AG10803 (cell line): Measurements from ENCODE around the gene CTIF.
A peak's percentile ranks its signal among the peaks of the same experiment; 100 is the strongest.

Source experiments
- DNase-seq: peaks from one replicate; pipeline ENCODE4 v3.0.0; 2010; ENCODE audit warnings: low read depth
- H3K4me3 ChIP-seq: 2 replicates; pipeline ENCODE4 v1.5.1; 2011; ENCODE audit warnings: mild to moderate bottlenecking, low read length, control low read depth
- TF ChIP-seq, protein P1 (sequence below): conservative IDR thresholded peaks from 2 replicates; pipeline ENCODE4 v1.5.1; 2011; ENCODE audit warnings: mild to moderate bottlenecking, low read length, control low read depth, inconsistent platforms

The CTIF gene

DNA sequence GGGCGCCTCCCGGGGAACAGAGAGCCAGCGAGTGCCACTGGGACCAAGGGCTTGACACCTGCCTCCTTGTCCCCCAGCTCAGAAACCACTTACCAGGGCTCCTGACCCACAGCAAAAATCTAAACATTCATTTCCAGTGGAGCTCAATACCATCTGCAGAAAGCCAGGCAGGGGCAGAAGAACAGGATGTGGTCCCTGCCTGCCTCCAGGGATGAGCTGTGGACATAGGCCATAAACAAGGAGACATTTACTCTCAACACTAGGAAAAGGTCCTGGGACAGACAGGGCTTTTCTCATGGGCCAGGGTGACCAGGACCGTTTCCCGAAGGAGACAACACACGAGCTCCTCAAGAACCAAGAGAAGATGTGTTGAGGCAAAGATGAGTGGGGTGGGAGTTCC lies 203.0 kb downstream of the CTIF start:
- DNase-seq = peak; percentile 41
- TF ChIP-seq, protein P1, sequence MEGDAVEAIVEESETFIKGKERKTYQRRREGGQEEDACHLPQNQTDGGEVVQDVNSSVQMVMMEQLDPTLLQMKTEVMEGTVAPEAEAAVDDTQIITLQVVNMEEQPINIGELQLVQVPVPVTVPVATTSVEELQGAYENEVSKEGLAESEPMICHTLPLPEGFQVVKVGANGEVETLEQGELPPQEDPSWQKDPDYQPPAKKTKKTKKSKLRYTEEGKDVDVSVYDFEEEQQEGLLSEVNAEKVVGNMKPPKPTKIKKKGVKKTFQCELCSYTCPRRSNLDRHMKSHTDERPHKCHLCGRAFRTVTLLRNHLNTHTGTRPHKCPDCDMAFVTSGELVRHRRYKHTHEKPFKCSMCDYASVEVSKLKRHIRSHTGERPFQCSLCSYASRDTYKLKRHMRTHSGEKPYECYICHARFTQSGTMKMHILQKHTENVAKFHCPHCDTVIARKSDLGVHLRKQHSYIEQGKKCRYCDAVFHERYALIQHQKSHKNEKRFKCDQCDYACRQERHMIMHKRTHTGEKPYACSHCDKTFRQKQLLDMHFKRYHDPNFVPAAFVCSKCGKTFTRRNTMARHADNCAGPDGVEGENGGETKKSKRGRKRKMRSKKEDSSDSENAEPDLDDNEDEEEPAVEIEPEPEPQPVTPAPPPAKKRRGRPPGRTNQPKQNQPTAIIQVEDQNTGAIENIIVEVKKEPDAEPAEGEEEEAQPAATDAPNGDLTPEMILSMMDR = no peak
- no peak overlapping the region for H3K4me3 ChIP-seq

DNA sequence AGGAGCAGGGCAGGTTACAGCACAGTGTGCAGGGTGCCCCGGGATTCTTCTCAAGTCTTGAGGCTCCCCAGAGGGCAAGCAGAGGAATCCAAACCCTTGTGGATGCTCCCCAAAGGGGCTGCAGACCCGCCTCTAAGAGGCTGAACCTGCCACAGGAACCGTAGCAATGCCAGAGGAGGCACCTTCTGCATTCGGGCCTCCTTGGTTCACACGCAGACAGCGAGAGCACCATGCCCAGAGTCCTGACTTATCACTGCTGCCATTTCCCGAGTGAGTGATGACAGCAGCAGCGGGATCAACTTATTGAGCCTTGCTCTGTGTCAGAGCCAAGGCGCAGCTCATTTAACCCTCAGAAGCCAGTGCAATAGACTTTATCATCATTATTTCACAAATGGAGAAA lies 203.5 kb downstream of the CTIF start:
- TF ChIP-seq, protein P1 = no peak
- no peak for DNase-seq

DNA sequence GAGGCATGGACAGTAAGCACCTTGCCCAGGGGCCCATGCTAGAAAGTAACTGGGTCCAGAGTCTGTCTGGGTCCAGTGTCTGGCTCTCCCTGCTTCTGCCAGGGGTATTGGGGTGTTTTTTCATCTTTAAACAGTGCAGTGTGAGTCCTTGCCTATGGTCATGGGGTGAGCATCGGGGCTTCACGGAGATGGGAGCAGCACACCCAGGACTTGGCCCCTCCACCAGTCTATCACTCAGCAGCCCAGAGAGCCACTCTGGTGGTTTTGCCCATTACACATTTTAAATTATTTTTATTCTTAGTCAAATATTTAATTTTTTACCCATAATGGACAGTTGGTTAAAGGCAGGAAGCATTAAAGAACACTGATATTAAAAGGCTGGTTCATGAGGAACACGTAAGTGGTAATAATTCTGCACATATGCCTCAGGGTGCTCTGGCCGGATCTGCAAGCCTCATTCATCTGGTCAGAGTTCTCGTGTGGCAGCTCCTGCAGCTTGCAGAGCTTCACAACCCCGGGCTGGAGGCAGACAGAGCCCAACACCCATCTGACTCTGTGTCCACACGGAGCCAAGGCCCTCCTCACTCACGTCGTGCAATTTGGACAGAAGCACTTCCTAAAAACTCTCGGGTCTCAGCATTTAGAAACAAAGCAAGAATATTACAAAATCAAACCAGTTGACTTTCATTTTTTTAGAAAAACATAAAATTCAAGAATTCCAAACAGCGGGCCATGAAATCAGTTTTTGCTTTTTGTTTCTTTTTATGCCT lies 204.1 kb downstream of the CTIF start:
- peak overlapping the region; percentile 20 for H3K4me3 ChIP-seq
- DNase-seq = peak; percentile 95
- TF ChIP-seq, protein P1 = no peak

More for the DNA sequence above, 203.5 kb downstream of the CTIF start:
- H3K4me3 ChIP-seq = peak overlapping the region; percentile 20; the same call in 1 of the 2 replicates

DNA sequence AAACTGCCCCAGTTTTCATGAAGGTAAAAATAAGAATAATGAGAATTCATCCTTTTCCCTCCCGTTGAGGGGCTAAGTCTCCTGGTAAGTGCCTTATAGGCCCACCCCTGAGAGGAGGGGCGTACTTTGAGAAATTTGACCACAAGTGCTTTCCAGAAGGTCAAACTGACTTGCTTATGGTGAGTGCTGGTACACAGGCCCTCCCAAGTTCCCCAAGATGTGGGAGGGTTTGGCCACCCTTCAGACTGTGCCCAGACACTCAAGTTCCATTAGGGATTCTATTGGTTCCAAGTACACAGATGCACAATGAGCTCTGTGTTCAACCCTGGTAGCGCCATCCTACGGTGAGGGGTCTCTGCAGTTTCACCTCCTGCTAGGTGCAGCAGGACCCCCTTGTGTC lies 205.1 kb downstream of the CTIF start:
- no peak overlapping the region for H3K4me3 ChIP-seq
- TF ChIP-seq, protein P1 = no peak
- no peak for DNase-seq

DNA sequence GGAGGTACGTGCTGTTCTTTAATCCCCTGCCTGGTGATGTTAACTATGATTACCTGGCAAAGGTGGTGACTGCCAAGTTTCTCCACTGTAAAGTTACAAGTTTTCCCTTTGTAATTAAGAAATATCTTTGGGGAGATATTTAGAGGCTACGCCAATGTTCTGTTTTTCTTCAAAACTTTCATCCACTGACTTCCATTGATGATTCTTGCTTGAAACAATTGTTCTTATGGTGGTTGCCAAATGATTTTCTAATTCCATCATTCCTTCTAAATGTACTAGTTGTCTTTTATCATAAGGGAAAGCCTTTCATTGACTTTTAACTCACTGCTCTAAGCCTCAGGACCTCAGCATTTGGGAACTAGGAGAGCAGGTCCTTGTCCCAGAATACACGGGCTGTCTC lies 206.5 kb downstream of the CTIF start:
- H3K4me3 ChIP-seq = no peak overlapping the region
- no peak for DNase-seq
- TF ChIP-seq, protein P1 = no peak

DNA sequence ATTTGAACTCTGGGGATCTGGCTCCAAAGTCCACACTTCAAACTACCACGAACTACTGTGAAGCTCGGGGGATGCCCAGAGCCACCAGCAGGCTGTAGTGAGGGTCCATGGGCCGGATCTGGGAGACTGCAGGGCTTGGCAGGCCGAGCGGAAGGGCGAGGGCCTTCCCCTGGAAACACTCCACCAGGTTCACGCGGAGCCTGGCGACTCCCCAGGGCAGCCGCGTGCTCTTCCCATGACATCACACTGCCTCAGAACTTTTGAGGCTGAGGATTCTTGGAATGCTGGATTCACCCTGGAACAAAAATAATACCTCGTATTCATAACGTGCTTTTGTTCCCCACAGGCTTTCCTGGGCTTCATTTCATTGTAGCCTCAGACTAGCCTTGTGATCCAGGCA lies 210.9 kb downstream of the CTIF start:
- TF ChIP-seq, protein P1 = peak; percentile 5; the same call in 1 of the 2 replicates
- peak; percentile 85 for DNase-seq
- no peak overlapping the region for H3K4me3 ChIP-seq

DNA sequence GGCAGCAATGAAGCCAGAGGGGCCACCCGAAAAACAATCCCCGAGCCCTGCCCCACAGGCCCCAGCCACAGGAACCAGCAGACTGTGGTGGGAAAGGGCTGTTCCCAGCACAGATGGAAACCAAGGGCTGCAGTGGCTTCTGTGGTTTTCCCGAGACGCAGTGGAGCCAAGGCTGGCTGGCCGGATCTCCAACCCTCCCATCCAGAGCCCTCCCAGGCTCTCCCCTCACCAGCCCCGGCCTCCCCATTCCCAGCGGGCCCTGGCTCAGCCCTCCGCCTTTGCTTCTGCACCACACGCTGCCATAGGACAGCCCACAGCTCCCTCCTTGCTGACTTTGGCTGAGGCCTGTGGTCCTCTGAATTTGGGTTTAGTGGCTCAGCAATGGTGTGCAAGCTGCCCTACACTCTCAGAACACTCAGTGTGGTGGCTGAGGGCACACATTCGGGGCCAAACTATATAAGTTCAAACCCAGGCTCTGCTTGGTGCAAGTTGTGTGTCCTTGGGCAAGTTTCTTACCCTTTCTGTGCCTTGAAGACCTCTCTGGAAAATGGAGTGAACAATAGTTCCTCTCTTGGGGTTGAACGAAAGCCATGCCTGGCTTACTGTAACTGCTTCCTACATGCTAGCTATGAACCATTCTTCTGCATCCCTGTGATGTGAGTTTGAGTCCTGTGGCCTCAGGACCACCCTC lies 211.8 kb downstream of the CTIF start:
- DNase-seq = peak; percentile 73
- TF ChIP-seq, protein P1 = no peak
- H3K4me3 ChIP-seq = no peak overlapping the region
